H1 (cell line): ENCODE results near the gene BBS9. TPM values are rescaled to one million over a fixed set of nuclear protein-coding genes. Genes with fewer than 3 reads are reported as not detected.

Experiments used
- ASH2L ChIP-seq: fragments of 200-600, 300-600 bp; sonication (generic); IDR thresholded peaks from one replicate; pipeline ENCODE4 v1.7.1; 2017; ENCODE audit warnings: low read length
- RXRA ChIP-seq: IDR thresholded peaks from 2 replicates; pipeline ENCODE4 v1.6.1; 2011; ENCODE audit warnings: low read depth, mild to moderate bottlenecking, low read length, moderate library complexity; ENCODE audit not compliant: insufficient read depth
- SIN3A ChIP-seq, 2 experiments: IDR thresholded peaks in 1 of 2; conservative IDR thresholded peaks in 1 of 2; 2 replicates each; pipeline ENCODE4 v1.6.1; 2011 to 2012; ENCODE audit warnings: low read length in 2 of 2, improper control_type of control experiment in 1 of 2, low read depth in 1 of 2, mild to moderate bottlenecking in 1 of 2
- polyA plus RNA-seq, 7 experiments: library from polyadenylated mRNA; depleted of rRNA in 3 of 7; stranded (reverse) in 5 of 7; unstranded in 2 of 7; fragments of >200 nt in 5 of 7; fragments of 200-250 nt in 2 of 7; gene quantifications; 1 replicate in 5 of 7; 2 replicates in 1 of 7; 4 replicates in 1 of 7; pipeline versions ENCODE4 v1.2.1 to v1.2.3, GENCODE V29; 2011 to 2013; ENCODE audit warnings: missing spikeins in 2 of 7, mixed read lengths in 2 of 7
- total RNA-seq: library from RNA; stranded (reverse); fragmentation: NEBNext Ultra II Directional; extraction: Animal tissue kit (Norgen Biotek cat#: 25700); gene quantifications from 2 replicates; pipeline ENCODE4 v1.2.1, GENCODE V29; 2021

The BBS9 gene
- total and polyA plus RNA-seq, 2 of the 8 experiments (the other 6 are each of a cell fraction or from before 2014, with no cell fraction given) = 22.3 to 37.0 TPM

DNA sequence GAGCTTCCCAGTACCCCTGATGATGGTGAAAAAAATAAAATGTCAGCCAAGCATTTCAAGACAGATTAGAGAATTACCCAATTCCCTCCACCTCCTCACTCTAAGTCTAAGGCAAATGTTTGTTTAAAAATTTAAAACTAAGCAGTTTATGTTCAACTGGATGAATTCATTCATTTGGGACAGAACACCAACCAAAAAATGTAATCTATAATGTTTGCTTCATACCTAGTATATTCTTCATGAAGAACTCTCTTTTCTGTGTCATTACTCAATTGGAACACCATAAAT, 450.3 kb downstream of the BBS9 start (continued):
- TF ChIP-seq RXRA = no peak
- no peak for TF ChIP-seq SIN3A (conservative IDR thresholded peaks at IDR 0.05 in 1 of 2, IDR thresholded peaks at IDR 0.05 in 1 of 2; ENCODE audit: low read depth in 1 of 2, low read length in 2 of 2)
- TF ChIP-seq ASH2L = no peak
